H7 (cell line): ENCODE measurements around the gene POLDIP2. TPM values are rescaled to one million over a fixed set of nuclear protein-coding genes. Genes with fewer than 3 reads are reported as not detected.

Experiments used
- DNase-seq: peaks from one replicate; pipeline ENCODE4 v3.0.0; 2012
- H3K27me3 ChIP-seq: 2 replicates; pipeline ENCODE4 v1.6.0; 2011; ENCODE audit warnings: mild to moderate bottlenecking, low read length; ENCODE audit not compliant: control insufficient read depth, insufficient read depth
- H3K36me3 ChIP-seq: replicated peaks from 2 replicates; pipeline ENCODE4 v1.5.1; 2011; ENCODE audit warnings: low read length; ENCODE audit not compliant: control insufficient read depth, insufficient read depth
- H3K4me3 ChIP-seq: 2 replicates; pipeline ENCODE4 v1.5.1; 2011; ENCODE audit warnings: low read depth, mild to moderate bottlenecking, control low read depth, low read length, moderate library complexity; ENCODE audit not compliant: insufficient read depth
- total RNA-seq: library from RNA; depleted of rRNA; stranded (reverse); fragments of >200 nt; shearing (Covaris generic); gene quantifications from 2 replicates; pipeline ENCODE4 v1.2.3, GENCODE V29; 2014; rRNA removed

POLDIP2 gene
- total RNA-seq, 1 experiment from 2014 or later: 130 TPM

DNA sequence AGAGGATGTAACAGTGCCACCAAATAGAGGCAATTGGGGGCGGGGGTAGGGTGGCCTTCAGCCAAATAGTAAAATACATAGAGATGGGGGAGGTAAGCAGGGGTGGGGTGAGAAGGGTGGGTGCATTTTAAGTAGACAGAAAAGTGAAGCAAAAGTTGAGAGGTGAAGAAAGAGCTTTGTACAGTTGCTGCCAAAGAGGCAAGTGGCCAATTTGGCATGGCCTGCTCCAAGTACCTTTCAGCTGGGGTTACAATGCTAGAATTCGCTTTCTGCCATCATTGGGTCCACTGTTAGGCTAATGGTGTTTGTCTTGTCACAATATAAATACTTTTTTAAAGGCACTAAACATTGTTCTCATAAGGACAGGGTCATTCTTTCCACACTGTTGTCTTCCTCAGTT is 43.5 kb downstream of the POLDIP2 start:
- peaks cover 3% of the 10 kb centered on the region for H3K27me3 ChIP-seq
- no peak for DNase-seq
- no peak overlapping the region for H3K4me3 ChIP-seq
- no peaks in the 10 kb centered on the region for H3K36me3 ChIP-seq

- H3K36me3 ChIP-seq: no peaks in the 10 kb centered on the region
- peak; percentile 51 for DNase-seq
- no peaks in the 10 kb centered on the region; the same call in 1 of the 2 replicates for H3K27me3 ChIP-seq
- no peak overlapping the region; the same call in 1 of the 2 replicates for H3K4me3 ChIP-seq
Observed at GRCh38 chr17:28306954-28307401, 50.3 kb downstream of the POLDIP2 start.

- no peak overlapping the region for H3K4me3 ChIP-seq
- H3K27me3 ChIP-seq: no peaks in the 10 kb centered on the region
- no peak for DNase-seq
- no peaks in the 10 kb centered on the region for H3K36me3 ChIP-seq
Observed at GRCh38 chr17:28298449-28298848, 58.9 kb downstream of the POLDIP2 start.

Other genes with a start within 250 kb of the POLDIP2 start
- gene TMEM97, start 38.3 kb downstream of the POLDIP2 start, total RNA-seq: 86.4 and 90.4 TPM in 2 replicates
- gene IFT20, start 22.1 kb downstream of the POLDIP2 start, total RNA-seq: 13.7 and 19.0 TPM in 2 replicates
- gene TNFAIP1, start 21.8 kb downstream of the POLDIP2 start, total RNA-seq: 19.3 and 21.3 TPM in 2 replicates
- gene SEBOX, start 7.7 kb upstream of the POLDIP2 start, total RNA-seq: not detected in 2 replicates
- gene VTN, start 12.8 kb upstream of the POLDIP2 start, total RNA-seq: 0.04 and 0.14 TPM in 2 replicates
- gene SARM1, start 14.2 kb upstream of the POLDIP2 start, total RNA-seq: 0.62 and 1.7 TPM in 2 replicates
- gene SLC46A1, start 48.7 kb upstream of the POLDIP2 start, total RNA-seq: 5.7 and 6.7 TPM in 2 replicates
- not detected in 2 replicates for gene SLC13A2, start 116.1 kb upstream of the POLDIP2 start, total RNA-seq
- not detected in 2 replicates for gene FOXN1, start 148.8 kb upstream of the POLDIP2 start, total RNA-seq
- gene UNC119, start 195.1 kb upstream of the POLDIP2 start, total RNA-seq: 87.6 and 96.3 TPM in 2 replicates
- gene PIGS, start 214.0 kb upstream of the POLDIP2 start, total RNA-seq: 41.8 and 48.4 TPM in 2 replicates
- 69.9 and 117 TPM in 2 replicates for gene ALDOC, start 219.4 kb upstream of the POLDIP2 start, total RNA-seq
- gene SPAG5, start 241.5 kb upstream of the POLDIP2 start, total RNA-seq: 153 and 166 TPM in 2 replicates